ENCODE results near the gene TTC16.

The TTC16 gene

GRCh38 chr9:127716412-127716811, 533 bp downstream of the TTC16 start:
- H3K4me3 Mint-ChIP-seq, result peak overlapping the region; percentile 87 to 91
- no peaks in the 10 kb centered on the region for H3K27me3 Mint-ChIP-seq
- H3K9me3 Mint-ChIP-seq, result no peaks in the 10 kb centered on the region
- ATAC-seq (replicated peaks) (no peak), DNase-seq (no peak)
- peaks cover 14% of the 10 kb centered on the region for H3K36me3 Mint-ChIP-seq (ENCODE audit: insufficient read depth)
- peaks cover 38 to 44% of the 10 kb centered on the region in 2 donors for H3K4me1 Mint-ChIP-seq (ENCODE audit: low read depth in 2 of 2)
- H3K27ac Mint-ChIP-seq, result peak overlapping the region; percentile 89 to 95

- H3K9me3 Mint-ChIP-seq, result no peaks in the 10 kb centered on the region
- DNase-seq (no peak), ATAC-seq (replicated peaks) (no peak)
- H3K27me3 Mint-ChIP-seq, result no peaks in the 10 kb centered on the region
- H3K27ac Mint-ChIP-seq, result peak overlapping the region; percentile 83 to 89
- peaks cover 16% of the 10 kb centered on the region for H3K36me3 Mint-ChIP-seq (ENCODE audit: insufficient read depth)
- peaks cover 41 to 45% of the 10 kb centered on the region in 2 donors for H3K4me1 Mint-ChIP-seq (ENCODE audit: low read depth in 2 of 2)
- H3K4me3 Mint-ChIP-seq, result peak overlapping the region in 1 of 2 donors; percentile 54
These were observed 1.9 kb downstream of the TTC16 start for GRCh38 chr9:127717766-127718165.

- peak overlapping the region; percentile 74 to 77 for H3K4me3 Mint-ChIP-seq
- ATAC-seq (replicated peaks), result peak; percentile 29
- H3K27ac Mint-ChIP-seq, result peak overlapping the region; percentile 80 to 93
These were observed 4.4 kb downstream of the TTC16 start for GRCh38 chr9:127720031-127720864.

GRCh38 chr9:127720865-127721227, 5.0 kb downstream of the TTC16 start:
- Mint-ChIP-seq H3K36me3 (ENCODE audit: insufficient read depth) (peaks cover 8% of the 10 kb centered on the region), H3K9me3 (no peaks in the 10 kb centered on the region), H3K4me3 (peak overlapping the region; percentile 74 to 77), H3K4me1 (ENCODE audit: low read depth in 2 of 2) (peaks cover 36 to 38% of the 10 kb centered on the region in 2 donors), H3K27ac (peak overlapping the region; percentile 80 to 93), H3K27me3 (no peaks in the 10 kb centered on the region)
- ATAC-seq (replicated peaks) (no peak), DNase-seq (no peak)

More at GRCh38 chr9:127720031-127720864, 4.4 kb downstream of the TTC16 start:
- peaks cover 40 to 41% of the 10 kb centered on the region in 2 donors for H3K4me1 Mint-ChIP-seq (ENCODE audit: low read depth in 2 of 2)
- H3K27me3 Mint-ChIP-seq, result no peaks in the 10 kb centered on the region
- no peaks in the 10 kb centered on the region for H3K9me3 Mint-ChIP-seq
- peak; percentile 37 to 42 (median 41) for DNase-seq
- H3K36me3 Mint-ChIP-seq (ENCODE audit: insufficient read depth), result peaks cover 14% of the 10 kb centered on the region

GRCh38 chr9:127721391-127721821, 5.5 kb downstream of the TTC16 start:
- Mint-ChIP-seq H3K9me3 (no peaks in the 10 kb centered on the region), H3K36me3 (ENCODE audit: insufficient read depth) (peaks cover 9% of the 10 kb centered on the region), H3K4me3 (peak overlapping the region; percentile 74 to 77), H3K27ac (peak overlapping the region; percentile 80 to 93), H3K27me3 (no peaks in the 10 kb centered on the region), H3K4me1 (ENCODE audit: low read depth in 2 of 2) (peaks cover 32% of the 10 kb centered on the region in 2 donors)
- DNase-seq (peak in 1 of 3 experiments; percentile 35), ATAC-seq (replicated peaks) (peak; percentile 66)

- no peaks in the 10 kb centered on the region for H3K27me3 Mint-ChIP-seq
- no peak for DNase-seq
- H3K4me1 Mint-ChIP-seq (ENCODE audit: low read depth in 2 of 2), result peaks cover 30 to 32% of the 10 kb centered on the region in 2 donors
- peaks cover 14% of the 10 kb centered on the region for H3K36me3 Mint-ChIP-seq (ENCODE audit: insufficient read depth)
- H3K9me3 Mint-ChIP-seq, result no peaks in the 10 kb centered on the region
- peak overlapping the region; percentile 80 to 93 for H3K27ac Mint-ChIP-seq
- H3K4me3 Mint-ChIP-seq, result peak overlapping the region; percentile 74 to 77
- no peak for ATAC-seq (replicated peaks)
These were observed 6.3 kb downstream of the TTC16 start for GRCh38 chr9:127722055-127722745.

- H3K4me3 Mint-ChIP-seq, result no peak overlapping the region
- H3K27ac Mint-ChIP-seq, result peak overlapping the region; percentile 10 to 20
- peaks cover 14% of the 10 kb centered on the region for H3K36me3 Mint-ChIP-seq (ENCODE audit: insufficient read depth)
- ATAC-seq (replicated peaks) (no peak), DNase-seq (no peak)
- H3K27me3 Mint-ChIP-seq, result no peaks in the 10 kb centered on the region
- no peaks in the 10 kb centered on the region for H3K9me3 Mint-ChIP-seq
- peaks cover 28 to 29% of the 10 kb centered on the region in 2 donors for H3K4me1 Mint-ChIP-seq (ENCODE audit: low read depth in 2 of 2)
These were observed 7.1 kb downstream of the TTC16 start for GRCh38 chr9:127723013-127723412.

- Mint-ChIP-seq H3K4me3 (no peak overlapping the region), H3K9me3 (no peaks in the 10 kb centered on the region)
- no peak for DNase-seq
These were observed 7.6 kb downstream of the TTC16 start for GRCh38 chr9:127723444-127723843.

GRCh38 chr9:127724012-127724411, 8.1 kb downstream of the TTC16 start:
- Mint-ChIP-seq H3K4me3 (no peak overlapping the region), H3K36me3 (ENCODE audit: insufficient read depth) (peaks cover 14% of the 10 kb centered on the region), H3K27me3 (no peaks in the 10 kb centered on the region), H3K4me1 (ENCODE audit: low read depth in 2 of 2) (peaks cover 28 to 29% of the 10 kb centered on the region in 2 donors), H3K9me3 (no peaks in the 10 kb centered on the region), H3K27ac (peak overlapping the region in 1 of 2 donors; percentile 46)
- ATAC-seq (replicated peaks) (no peak), DNase-seq (no peak)

More at GRCh38 chr9:127723444-127723843, 7.6 kb downstream of the TTC16 start:
- no peaks in the 10 kb centered on the region for H3K27me3 Mint-ChIP-seq
- peak overlapping the region; percentile 10 to 46 for H3K27ac Mint-ChIP-seq
- peaks cover 14% of the 10 kb centered on the region for H3K36me3 Mint-ChIP-seq (ENCODE audit: insufficient read depth)
- no peak for ATAC-seq (replicated peaks)
- H3K4me1 Mint-ChIP-seq (ENCODE audit: low read depth in 2 of 2), result peaks cover 28 to 29% of the 10 kb centered on the region in 2 donors

- H3K4me1 Mint-ChIP-seq (ENCODE audit: low read depth in 2 of 2), result peaks cover 4% of the 10 kb centered on the region in 2 donors
- H3K36me3 Mint-ChIP-seq (ENCODE audit: insufficient read depth), result peaks cover 15% of the 10 kb centered on the region
- ATAC-seq (replicated peaks) (no peak), DNase-seq (no peak)
- peak overlapping the region in 1 of 2 donors; percentile 61 for H3K27ac Mint-ChIP-seq
- H3K27me3 Mint-ChIP-seq, result no peaks in the 10 kb centered on the region
- no peaks in the 10 kb centered on the region for H3K9me3 Mint-ChIP-seq
- H3K4me3 Mint-ChIP-seq, result no peak overlapping the region
These were observed 11.0 kb downstream of the TTC16 start for GRCh38 chr9:127726871-127727270.

- H3K9me3 Mint-ChIP-seq, result no peaks in the 10 kb centered on the region
- peaks cover 4 to 7% of the 10 kb centered on the region in 2 donors for H3K4me1 Mint-ChIP-seq (ENCODE audit: low read depth in 2 of 2)
- no peak overlapping the region for H3K4me3 Mint-ChIP-seq
- ATAC-seq (replicated peaks), result no peak
- H3K27me3 Mint-ChIP-seq, result no peaks in the 10 kb centered on the region
- no peak for DNase-seq
- peaks cover 19% of the 10 kb centered on the region for H3K36me3 Mint-ChIP-seq (ENCODE audit: insufficient read depth)
- peak overlapping the region in 1 of 2 donors; percentile 72 for H3K27ac Mint-ChIP-seq
These were observed 12.9 kb downstream of the TTC16 start for GRCh38 chr9:127728808-127729207.

- H3K9me3 Mint-ChIP-seq, result no peaks in the 10 kb centered on the region
- H3K36me3 Mint-ChIP-seq (ENCODE audit: insufficient read depth), result peaks cover 19% of the 10 kb centered on the region
- peak overlapping the region in 1 of 2 donors; percentile 72 for H3K27ac Mint-ChIP-seq
- no peak overlapping the region for H3K4me3 Mint-ChIP-seq
- DNase-seq (no peak), ATAC-seq (replicated peaks) (no peak)
- no peaks in the 10 kb centered on the region for H3K27me3 Mint-ChIP-seq
- peaks cover 7 to 12% of the 10 kb centered on the region in 2 donors for H3K4me1 Mint-ChIP-seq (ENCODE audit: low read depth in 2 of 2)
These were observed 13.8 kb downstream of the TTC16 start for GRCh38 chr9:127729522-127730256.

- DNase-seq, result no peak
- Mint-ChIP-seq H3K4me1 (ENCODE audit: low read depth in 2 of 2) (peaks cover 7 to 12% of the 10 kb centered on the region in 2 donors), H3K9me3 (no peaks in the 10 kb centered on the region), H3K4me3 (no peak overlapping the region), H3K36me3 (ENCODE audit: insufficient read depth) (peaks cover 21% of the 10 kb centered on the region), H3K27me3 (no peaks in the 10 kb centered on the region), H3K27ac (peak overlapping the region in 1 of 2 donors; percentile 72)
- ATAC-seq (replicated peaks), result no peak
These were observed 14.4 kb downstream of the TTC16 start for GRCh38 chr9:127730262-127730661.

Data from effector memory CD8-positive, alpha-beta T cell (primary cell).